Measurements from ENCODE around the gene ARFGEF2. TPM values are rescaled to one million over a fixed set of nuclear protein-coding genes. Genes with fewer than 3 reads are reported as not detected.

ARFGEF2 gene
- total and polyA plus RNA-seq, 2 donors from 2014 or later, result 7.4 to 36.9 TPM

DNA sequence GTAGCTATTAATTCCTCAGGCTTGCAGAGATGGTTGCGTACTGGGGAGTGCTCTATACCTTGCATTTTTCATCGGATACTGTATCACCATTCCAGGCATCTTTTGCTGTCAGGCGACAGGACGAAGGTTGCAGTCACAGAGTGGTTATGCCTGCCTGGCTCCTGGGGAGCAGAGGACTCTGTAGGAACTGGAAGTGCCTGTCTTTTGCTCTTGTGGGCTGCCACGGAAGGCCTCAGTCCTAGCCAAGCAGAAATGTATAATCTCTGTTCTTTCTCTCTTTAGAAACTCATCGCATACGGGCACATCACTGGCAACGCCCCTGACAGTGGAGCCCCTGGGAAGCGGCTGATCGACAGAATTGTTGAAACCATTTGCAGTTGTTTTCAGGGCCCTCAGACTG, 29.5 kb downstream of the ARFGEF2 start:
- Histone ChIP-seq H3K9me3 (ENCODE audit: control insufficient read depth in 2 of 3, insufficient read depth in 1 of 3, low read length in 3 of 3) (no peaks in the 10 kb centered on the region), H3K9ac (ENCODE audit: low read length in 3 of 3) (no peak overlapping the region), H3K4me3 (ENCODE audit: low read length in 3 of 3) (no peak overlapping the region), H3K36me3 (ENCODE audit: control insufficient read depth in 2 of 3, insufficient read depth in 3 of 3, low read length in 3 of 3) (peaks cover 6 to 61% (median 47%) of the 10 kb centered on the region in 3 donors), H3K27me3 (ENCODE audit: control insufficient read depth, insufficient read depth, low read length) (no peaks in the 10 kb centered on the region), H3K4me1 (ENCODE audit: control insufficient read depth in 2 of 3, insufficient read depth in 2 of 3, low read depth in 1 of 3, low read length in 3 of 3) (peaks cover 0 to 4% (median 0%) of the 10 kb centered on the region in 3 donors), H3K27ac (ENCODE audit: low read depth in 2 of 2, low read length in 2 of 2) (no peak overlapping the region)
- FAIRE-seq, result no peak
- no peak for DNase-seq
- intact Hi-C loops (cut with DNase I), result no loop called here
- TF ChIP-seq, protein P1, sequence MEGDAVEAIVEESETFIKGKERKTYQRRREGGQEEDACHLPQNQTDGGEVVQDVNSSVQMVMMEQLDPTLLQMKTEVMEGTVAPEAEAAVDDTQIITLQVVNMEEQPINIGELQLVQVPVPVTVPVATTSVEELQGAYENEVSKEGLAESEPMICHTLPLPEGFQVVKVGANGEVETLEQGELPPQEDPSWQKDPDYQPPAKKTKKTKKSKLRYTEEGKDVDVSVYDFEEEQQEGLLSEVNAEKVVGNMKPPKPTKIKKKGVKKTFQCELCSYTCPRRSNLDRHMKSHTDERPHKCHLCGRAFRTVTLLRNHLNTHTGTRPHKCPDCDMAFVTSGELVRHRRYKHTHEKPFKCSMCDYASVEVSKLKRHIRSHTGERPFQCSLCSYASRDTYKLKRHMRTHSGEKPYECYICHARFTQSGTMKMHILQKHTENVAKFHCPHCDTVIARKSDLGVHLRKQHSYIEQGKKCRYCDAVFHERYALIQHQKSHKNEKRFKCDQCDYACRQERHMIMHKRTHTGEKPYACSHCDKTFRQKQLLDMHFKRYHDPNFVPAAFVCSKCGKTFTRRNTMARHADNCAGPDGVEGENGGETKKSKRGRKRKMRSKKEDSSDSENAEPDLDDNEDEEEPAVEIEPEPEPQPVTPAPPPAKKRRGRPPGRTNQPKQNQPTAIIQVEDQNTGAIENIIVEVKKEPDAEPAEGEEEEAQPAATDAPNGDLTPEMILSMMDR (IDR thresholded peaks at IDR 0.05; ENCODE audit: borderline replicate concordance, extremely low read depth, insufficient read depth), result no peak

DNA sequence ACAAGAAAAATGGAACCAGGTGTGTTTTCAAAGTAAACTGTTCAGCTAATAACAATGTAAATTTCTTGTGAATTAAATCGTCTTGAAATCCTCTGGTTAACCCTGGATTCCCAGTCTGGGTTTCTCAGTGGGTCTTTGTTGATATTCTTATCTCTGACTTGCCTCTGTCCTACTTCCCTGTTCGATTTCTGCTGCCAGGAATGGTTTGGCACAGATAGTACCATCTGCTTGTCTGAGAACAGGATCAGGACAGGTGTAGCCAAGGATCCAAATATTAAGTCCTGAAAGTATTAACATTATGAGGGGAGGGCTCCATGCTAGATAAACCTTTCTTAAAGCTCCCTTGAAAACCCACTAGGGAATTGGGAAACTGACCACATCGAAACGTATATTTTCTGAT, 30.1 kb downstream of the ARFGEF2 start:
- TF ChIP-seq, protein P1 (IDR thresholded peaks at IDR 0.05; ENCODE audit: borderline replicate concordance, extremely low read depth, insufficient read depth), result no peak
- no peak overlapping the region for H3K9ac ChIP-seq (ENCODE audit: low read length in 3 of 3)
- H3K4me3 ChIP-seq (ENCODE audit: low read length in 3 of 3), result no peak overlapping the region
- H3K27me3 ChIP-seq (ENCODE audit: control insufficient read depth, insufficient read depth, low read length), result no peaks in the 10 kb centered on the region
- H3K4me1 ChIP-seq (ENCODE audit: control insufficient read depth in 2 of 3, insufficient read depth in 2 of 3, low read depth in 1 of 3, low read length in 3 of 3), result peaks cover 0 to 2% (median 0%) of the 10 kb centered on the region in 3 donors
- peaks cover 6 to 61% (median 47%) of the 10 kb centered on the region in 3 donors for H3K36me3 ChIP-seq (ENCODE audit: control insufficient read depth in 2 of 3, insufficient read depth in 3 of 3, low read length in 3 of 3)
- intact Hi-C loops (cut with DNase I), result no loop called here
- no peak overlapping the region for H3K27ac ChIP-seq (ENCODE audit: low read depth in 2 of 2, low read length in 2 of 2)
- DNase-seq (no peak), FAIRE-seq (no peak)
- H3K9me3 ChIP-seq (ENCODE audit: control insufficient read depth in 2 of 3, insufficient read depth in 1 of 3, low read length in 3 of 3), result no peaks in the 10 kb centered on the region

GRCh38 chr20:48952656-48953055, 31.1 kb downstream of the ARFGEF2 start:
- FAIRE-seq (no peak), DNase-seq (no peak)
- intact Hi-C loops (cut with DNase I), result no loop called here
- no peaks in the 10 kb centered on the region for H3K27me3 ChIP-seq (ENCODE audit: control insufficient read depth, insufficient read depth, low read length)
- peaks cover 0 to 2% (median 0%) of the 10 kb centered on the region in 3 donors for H3K4me1 ChIP-seq (ENCODE audit: control insufficient read depth in 2 of 3, insufficient read depth in 2 of 3, low read depth in 1 of 3, low read length in 3 of 3)
- no peak overlapping the region for H3K4me3 ChIP-seq (ENCODE audit: low read length in 3 of 3)
- no peaks in the 10 kb centered on the region for H3K9me3 ChIP-seq (ENCODE audit: control insufficient read depth in 2 of 3, insufficient read depth in 1 of 3, low read length in 3 of 3)
- TF ChIP-seq, protein P1 (IDR thresholded peaks at IDR 0.05; ENCODE audit: borderline replicate concordance, extremely low read depth, insufficient read depth), result no peak
- no peak overlapping the region for H3K27ac ChIP-seq (ENCODE audit: low read depth in 2 of 2, low read length in 2 of 2)
- no peak overlapping the region for H3K9ac ChIP-seq (ENCODE audit: low read length in 3 of 3)
- peaks cover 6 to 61% (median 50%) of the 10 kb centered on the region in 3 donors for H3K36me3 ChIP-seq (ENCODE audit: control insufficient read depth in 2 of 3, insufficient read depth in 3 of 3, low read length in 3 of 3)

- Histone ChIP-seq H3K9ac (ENCODE audit: low read length in 3 of 3) (no peak overlapping the region), H3K9me3 (ENCODE audit: control insufficient read depth in 2 of 3, insufficient read depth in 1 of 3, low read length in 3 of 3) (no peaks in the 10 kb centered on the region), H3K27ac (ENCODE audit: low read depth in 2 of 2, low read length in 2 of 2) (no peak overlapping the region), H3K4me1 (ENCODE audit: control insufficient read depth in 2 of 3, insufficient read depth in 2 of 3, low read depth in 1 of 3, low read length in 3 of 3) (peaks cover 0 to 2% (median 0%) of the 10 kb centered on the region in 3 donors), H3K27me3 (ENCODE audit: control insufficient read depth, insufficient read depth, low read length) (no peaks in the 10 kb centered on the region), H3K4me3 (ENCODE audit: low read length in 3 of 3) (no peak overlapping the region), H3K36me3 (ENCODE audit: control insufficient read depth in 2 of 3, insufficient read depth in 3 of 3, low read length in 3 of 3) (peaks cover 6 to 57% (median 51%) of the 10 kb centered on the region in 3 donors)
- TF ChIP-seq, protein P1 (IDR thresholded peaks at IDR 0.05; ENCODE audit: borderline replicate concordance, extremely low read depth, insufficient read depth), result no peak
- no peak for FAIRE-seq
- DNase-seq, result no peak
- intact Hi-C loops (cut with DNase I), result no loop called here
Observed at GRCh38 chr20:48953653-48954052, 32.1 kb downstream of the ARFGEF2 start.
